Measurements from ENCODE around the gene CTAG1B. TPM values are rescaled to one million over a fixed set of nuclear protein-coding genes. Genes with fewer than 3 reads are reported as not detected.
A peak's percentile ranks its signal among the peaks of the same experiment; 100 is the strongest.
"Not testable (repeated sequence)": the region's sequence is repeated elsewhere in the genome, so short reads cannot be mapped to it uniquely, and the experiment has no call there.

The CTAG1B gene
- total RNA-seq, 1 experiment from 2014 or later: not detected

DNA sequence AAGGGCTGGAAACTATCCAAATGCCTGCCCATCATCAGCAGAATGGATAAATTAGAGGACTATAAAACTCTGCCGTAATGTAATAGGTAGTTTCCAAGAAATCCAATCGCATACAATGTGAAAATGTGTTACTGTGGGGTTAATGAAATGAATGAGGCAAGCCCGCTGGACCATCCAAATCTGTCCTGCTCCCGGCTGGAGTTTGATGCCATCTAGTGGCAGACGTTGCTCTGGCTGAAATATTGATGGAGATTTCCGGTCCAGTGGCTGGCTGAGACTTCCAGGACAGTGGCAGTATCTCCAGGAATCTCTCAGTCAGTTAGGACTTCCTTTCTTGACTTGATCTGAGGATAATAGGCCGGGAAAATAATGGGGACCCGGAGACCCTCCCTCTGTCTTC lies 36.1 kb downstream of the CTAG1B start:
- DNase-seq (ENCODE audit: low read depth, low spot score); CTCF ChIA-PET; H3K27me3 ChIP-seq (ENCODE audit: insufficient read depth, low read length); H4K20me1 ChIP-seq (ENCODE audit: insufficient read depth); H3K4me2 ChIP-seq (ENCODE audit: low read length); RAD21 ChIA-PET (ENCODE audit: low non-redundant PET in 1 of 2, low total read pairs in 2 of 2, uncharacterized antibody in 2 of 2, unreplicated experiment in 2 of 2); H3K9ac ChIP-seq (ENCODE audit: low read length); H3K36me3 ChIP-seq (ENCODE audit: control insufficient read depth in 1 of 2, insufficient read depth in 2 of 2, low read length in 2 of 2); H3K4me1 ChIP-seq (ENCODE audit: control insufficient read depth in 1 of 2, insufficient read depth in 2 of 2, low read length in 2 of 2); POLR2A ChIA-PET; H3K4me3 ChIP-seq (replicated peaks in 1 of 2; ENCODE audit: low read depth in 1 of 2, low read length in 2 of 2); BruUV-seq (replicated peaks); H3K27ac ChIP-seq (ENCODE audit: low read depth, low read length); H3K79me2 ChIP-seq (ENCODE audit: insufficient read depth, low read length); H3K9me2 ChIP-seq (ENCODE audit: insufficient read depth); H3K9me3 ChIP-seq (ENCODE audit: control insufficient read depth in 1 of 2, insufficient read depth in 1 of 2, low read depth in 1 of 2, low read length in 2 of 2); intact Hi-C loops (cut with micrococcal nuclease); H2AFZ ChIP-seq (ENCODE audit: low read depth, low read length, poor library complexity, severe bottlenecking): not testable (repeated sequence)
- ATAC-seq: peak; percentile 85

DNA sequence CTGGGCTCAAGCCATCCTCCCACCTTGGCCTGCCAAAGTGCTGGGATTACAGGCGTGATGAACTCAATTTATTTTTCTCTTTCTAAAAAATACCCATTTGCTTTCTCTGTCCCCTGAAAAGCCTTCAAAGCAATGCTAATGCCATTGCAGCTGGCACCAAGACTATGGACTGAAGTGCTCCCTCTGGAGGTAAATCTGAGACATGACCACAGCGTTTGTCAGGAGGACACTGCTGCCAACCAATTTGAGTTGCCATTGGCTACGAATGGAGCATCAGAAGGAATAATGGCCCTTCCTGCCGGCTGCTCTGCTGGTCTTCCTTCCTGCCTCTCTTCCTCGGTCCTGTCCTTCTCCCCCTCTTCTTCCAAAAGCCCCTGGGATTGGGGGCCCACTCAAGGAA lies 44.0 kb downstream of the CTAG1B start:
- H3K4me2 ChIP-seq (ENCODE audit: low read length); H3K27ac ChIP-seq (ENCODE audit: low read depth, low read length); CTCF ChIA-PET; H3K9me2 ChIP-seq (ENCODE audit: insufficient read depth); H4K20me1 ChIP-seq (ENCODE audit: insufficient read depth); RAD21 ChIA-PET (ENCODE audit: low non-redundant PET in 1 of 2, low total read pairs in 2 of 2, uncharacterized antibody in 2 of 2, unreplicated experiment in 2 of 2); BruUV-seq (replicated peaks); DNase-seq (ENCODE audit: low read depth, low spot score); intact Hi-C loops (cut with micrococcal nuclease); H3K27me3 ChIP-seq (ENCODE audit: insufficient read depth, low read length); POLR2A ChIA-PET; H2AFZ ChIP-seq (ENCODE audit: low read depth, low read length, poor library complexity, severe bottlenecking); H3K4me1 ChIP-seq (ENCODE audit: control insufficient read depth in 1 of 2, insufficient read depth in 2 of 2, low read length in 2 of 2); H3K79me2 ChIP-seq (ENCODE audit: insufficient read depth, low read length); H3K4me3 ChIP-seq (replicated peaks in 1 of 2; ENCODE audit: low read depth in 1 of 2, low read length in 2 of 2); H3K36me3 ChIP-seq (ENCODE audit: control insufficient read depth in 1 of 2, insufficient read depth in 2 of 2, low read length in 2 of 2); H3K9ac ChIP-seq (ENCODE audit: low read length); H3K9me3 ChIP-seq (ENCODE audit: control insufficient read depth in 1 of 2, insufficient read depth in 1 of 2, low read depth in 1 of 2, low read length in 2 of 2): not testable (repeated sequence)
- ATAC-seq: peak; percentile 88

DNA sequence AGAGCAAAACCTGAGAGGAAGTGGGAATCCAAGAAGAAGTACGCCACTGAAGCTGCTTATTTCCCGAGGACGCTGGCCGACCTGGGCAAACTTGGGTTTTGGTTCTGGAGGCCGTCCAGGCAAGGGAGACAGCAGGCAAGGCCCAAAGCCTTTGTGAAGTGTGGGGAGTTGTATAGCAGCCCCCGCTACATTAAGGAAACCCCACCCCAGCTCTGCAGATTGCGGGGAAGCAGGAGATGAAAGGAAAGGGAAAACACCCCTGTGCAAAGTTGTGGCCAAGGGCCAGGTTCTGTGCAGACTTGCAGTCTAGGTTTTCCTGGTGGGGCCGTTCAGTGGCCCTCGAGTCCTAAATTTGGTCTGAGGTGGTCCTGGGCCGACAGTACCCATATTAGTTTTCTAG lies 46.0 kb downstream of the CTAG1B start:
- H4K20me1 ChIP-seq (ENCODE audit: insufficient read depth); intact Hi-C loops (cut with micrococcal nuclease); DNase-seq (ENCODE audit: low read depth, low spot score); ATAC-seq; CTCF ChIA-PET; H2AFZ ChIP-seq (ENCODE audit: low read depth, low read length, poor library complexity, severe bottlenecking); H3K9me3 ChIP-seq (ENCODE audit: control insufficient read depth in 1 of 2, insufficient read depth in 1 of 2, low read depth in 1 of 2, low read length in 2 of 2); H3K4me2 ChIP-seq (ENCODE audit: low read length); H3K9me2 ChIP-seq (ENCODE audit: insufficient read depth); H3K4me3 ChIP-seq (replicated peaks in 1 of 2; ENCODE audit: low read depth in 1 of 2, low read length in 2 of 2); RAD21 ChIA-PET (ENCODE audit: low non-redundant PET in 1 of 2, low total read pairs in 2 of 2, uncharacterized antibody in 2 of 2, unreplicated experiment in 2 of 2); BruUV-seq (replicated peaks); POLR2A ChIA-PET; H3K36me3 ChIP-seq (ENCODE audit: control insufficient read depth in 1 of 2, insufficient read depth in 2 of 2, low read length in 2 of 2); H3K27me3 ChIP-seq (ENCODE audit: insufficient read depth, low read length); H3K27ac ChIP-seq (ENCODE audit: low read depth, low read length); H3K9ac ChIP-seq (ENCODE audit: low read length); H3K4me1 ChIP-seq (ENCODE audit: control insufficient read depth in 1 of 2, insufficient read depth in 2 of 2, low read length in 2 of 2); H3K79me2 ChIP-seq (ENCODE audit: insufficient read depth, low read length): not testable (repeated sequence)

DNA sequence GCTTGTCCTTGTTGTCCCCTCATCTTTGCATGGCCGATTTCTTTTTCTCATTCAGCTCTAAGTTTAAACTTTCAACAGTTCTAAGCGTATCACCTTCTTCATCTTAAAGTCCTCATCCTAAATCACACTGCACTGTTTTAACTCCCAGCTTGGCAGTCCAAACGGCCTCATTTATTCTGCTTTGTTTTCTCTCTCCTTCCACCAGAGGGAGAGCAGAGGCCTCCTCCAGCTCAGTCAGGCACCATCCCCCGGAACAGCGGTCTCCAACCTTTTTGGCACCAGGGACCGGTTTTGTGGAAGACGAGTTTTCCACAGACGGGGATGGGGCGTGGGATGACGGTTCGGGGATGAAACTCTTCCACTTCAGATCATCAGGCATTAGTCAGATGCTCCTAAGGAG lies 48.7 kb downstream of the CTAG1B start:
- CTCF ChIA-PET; H2AFZ ChIP-seq (ENCODE audit: low read depth, low read length, poor library complexity, severe bottlenecking); DNase-seq (ENCODE audit: low read depth, low spot score); H3K4me3 ChIP-seq (replicated peaks in 1 of 2; ENCODE audit: low read depth in 1 of 2, low read length in 2 of 2); H4K20me1 ChIP-seq (ENCODE audit: insufficient read depth); POLR2A ChIA-PET; H3K36me3 ChIP-seq (ENCODE audit: control insufficient read depth in 1 of 2, insufficient read depth in 2 of 2, low read length in 2 of 2); H3K4me1 ChIP-seq (ENCODE audit: control insufficient read depth in 1 of 2, insufficient read depth in 2 of 2, low read length in 2 of 2); H3K27me3 ChIP-seq (ENCODE audit: insufficient read depth, low read length); intact Hi-C loops (cut with micrococcal nuclease); BruUV-seq (replicated peaks); H3K9me2 ChIP-seq (ENCODE audit: insufficient read depth); H3K4me2 ChIP-seq (ENCODE audit: low read length); H3K79me2 ChIP-seq (ENCODE audit: insufficient read depth, low read length); H3K27ac ChIP-seq (ENCODE audit: low read depth, low read length); H3K9ac ChIP-seq (ENCODE audit: low read length); RAD21 ChIA-PET (ENCODE audit: low non-redundant PET in 1 of 2, low total read pairs in 2 of 2, uncharacterized antibody in 2 of 2, unreplicated experiment in 2 of 2); ATAC-seq; H3K9me3 ChIP-seq (ENCODE audit: control insufficient read depth in 1 of 2, insufficient read depth in 1 of 2, low read depth in 1 of 2, low read length in 2 of 2): not testable (repeated sequence)
